Hematopoietic multipotent progenitor cell treated with erythropoietin and hydrocortisone succinate and interleukin-3 and kit ligand, for 4 days (in vitro differentiated cells): ENCODE results near the gene MED4.

Experiments used
- DNase-seq: peaks from one replicate; pipeline ENCODE4 v3.0.0-alpha.2; 2015

The MED4 gene, protein sequence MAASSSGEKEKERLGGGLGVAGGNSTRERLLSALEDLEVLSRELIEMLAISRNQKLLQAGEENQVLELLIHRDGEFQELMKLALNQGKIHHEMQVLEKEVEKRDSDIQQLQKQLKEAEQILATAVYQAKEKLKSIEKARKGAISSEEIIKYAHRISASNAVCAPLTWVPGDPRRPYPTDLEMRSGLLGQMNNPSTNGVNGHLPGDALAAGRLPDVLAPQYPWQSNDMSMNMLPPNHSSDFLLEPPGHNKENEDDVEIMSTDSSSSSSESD

DNA sequence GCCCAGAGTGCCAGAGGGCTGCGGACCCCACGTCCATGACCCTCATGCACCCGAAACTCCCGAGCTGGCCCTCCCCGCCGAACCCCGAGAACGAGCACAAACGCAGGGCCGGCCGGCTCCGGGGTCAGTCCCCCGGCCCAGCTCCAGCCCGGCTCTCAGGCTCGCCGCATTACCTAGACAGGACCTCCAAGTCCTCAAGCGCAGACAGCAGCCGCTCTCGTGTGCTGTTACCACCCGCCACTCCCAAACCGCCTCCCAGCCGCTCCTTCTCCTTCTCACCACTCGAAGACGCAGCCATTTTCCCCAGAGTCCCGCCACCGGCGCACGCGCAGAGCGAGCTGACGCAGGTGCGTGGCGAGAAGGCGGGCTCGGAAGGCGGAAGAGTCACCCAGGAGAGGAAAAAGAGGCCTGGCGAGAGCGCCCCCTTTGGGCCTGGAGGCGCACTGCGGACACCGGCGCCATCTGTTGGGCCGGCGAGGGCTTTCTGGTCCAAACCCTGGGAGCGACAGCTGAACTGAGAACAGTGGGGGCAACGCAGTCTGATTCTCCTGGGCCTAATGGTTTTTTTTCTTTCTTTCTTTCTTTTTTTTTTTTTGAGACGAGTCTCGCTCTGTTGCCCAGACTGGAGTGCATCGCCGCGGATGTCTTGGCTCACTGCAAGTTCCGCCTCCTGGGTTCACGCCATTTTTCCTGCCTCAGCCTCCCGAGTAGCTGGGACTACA is at the start of gene MED4:
Gene MED4, minus strand, starts transcription at position 324 of the 722 bp plus-strand sequence. Its CDS starts 26 bp downstream, at position 298.
- peak; percentile 98 for DNase-seq

DNA sequence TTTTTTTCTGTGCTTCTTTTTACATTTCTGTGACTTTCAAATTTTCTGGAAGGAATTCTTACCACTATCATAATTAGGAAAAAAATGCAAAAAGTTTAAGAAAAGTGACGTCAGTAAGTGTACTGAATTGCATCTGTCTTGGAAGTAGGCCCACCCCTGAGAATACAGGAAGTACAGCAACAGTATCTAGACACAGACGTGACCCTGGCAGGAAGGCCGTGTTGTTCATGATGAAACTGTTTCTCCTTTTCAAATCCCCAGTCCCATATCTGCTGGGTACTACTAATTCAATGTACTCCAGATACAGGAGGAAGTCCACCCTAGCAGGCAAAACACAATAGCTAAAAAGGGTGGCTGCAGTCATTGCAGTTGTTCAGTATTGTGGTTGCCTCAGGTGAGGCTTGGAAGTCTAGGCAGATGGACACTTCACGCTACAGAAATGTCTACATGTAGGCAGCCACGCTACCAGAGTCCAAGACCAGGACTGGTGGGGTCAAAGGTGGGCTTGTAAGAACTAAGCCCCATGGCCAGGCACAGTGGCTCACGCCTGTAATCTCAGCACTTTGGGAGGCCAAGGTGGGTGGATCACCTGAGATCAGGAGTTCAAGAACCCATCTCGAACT is 49.6 kb upstream of the MED4 start:
- peak; percentile 82 for DNase-seq

DNA sequence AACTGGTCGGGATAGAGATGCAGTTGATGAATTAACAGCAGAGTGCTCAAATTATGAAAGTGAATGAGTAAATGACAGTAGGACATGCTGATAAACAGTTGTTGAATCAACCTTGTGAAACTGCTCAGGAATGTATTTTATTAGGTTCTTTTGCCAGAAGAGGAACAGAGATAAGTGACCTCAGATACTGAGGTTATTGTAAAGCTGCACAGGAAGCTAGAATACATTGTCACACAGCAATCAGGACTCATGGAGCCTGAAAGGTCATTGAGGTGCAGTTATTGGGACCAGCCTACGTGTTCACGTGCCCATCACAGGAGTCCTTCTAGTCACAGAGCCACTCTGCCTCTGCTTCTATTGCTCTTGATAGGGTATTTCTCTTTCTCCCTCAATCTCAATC is 47.5 kb upstream of the MED4 start:
- peak; percentile 57 for DNase-seq

DNA sequence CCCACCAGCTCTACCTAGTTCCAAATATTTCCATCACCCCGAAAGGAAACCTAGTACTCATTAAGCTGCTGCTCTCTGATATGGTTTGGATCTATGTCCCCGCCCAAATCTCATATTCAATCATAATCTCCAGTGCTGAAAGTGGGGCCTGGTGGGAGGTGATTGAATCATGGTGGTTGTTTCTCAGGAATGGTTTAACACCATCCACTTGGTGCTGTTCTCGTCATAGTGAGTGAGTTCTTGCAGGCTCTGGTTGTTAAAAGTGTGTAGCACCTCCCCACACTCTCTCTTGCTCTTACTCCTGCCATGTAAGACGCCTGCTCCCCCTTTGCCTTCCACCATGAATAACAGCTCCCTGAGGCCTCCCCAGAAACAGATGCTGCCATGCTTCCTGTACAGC is 43.4 kb upstream of the MED4 start:
- peak; percentile 36 for DNase-seq

DNA sequence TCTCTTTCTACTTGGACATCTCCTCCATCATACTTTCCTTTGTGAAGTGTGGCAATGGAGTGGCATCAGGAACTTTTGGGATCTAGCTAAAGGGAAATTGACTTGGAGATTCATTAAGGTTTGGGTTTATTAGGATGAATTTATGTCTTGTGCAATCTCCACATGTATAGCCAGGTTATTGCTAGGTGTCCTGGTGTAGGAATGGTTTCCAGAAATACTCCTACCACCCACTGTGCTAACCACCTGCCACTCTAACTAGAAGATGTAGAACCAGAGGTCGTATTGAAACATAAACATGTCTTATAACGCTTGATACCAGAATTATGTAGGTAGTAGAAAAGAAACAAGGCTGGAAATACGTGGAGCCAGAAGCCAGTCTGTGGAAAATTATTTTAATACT is 38.1 kb upstream of the MED4 start:
- DNase-seq, result no peak

DNA sequence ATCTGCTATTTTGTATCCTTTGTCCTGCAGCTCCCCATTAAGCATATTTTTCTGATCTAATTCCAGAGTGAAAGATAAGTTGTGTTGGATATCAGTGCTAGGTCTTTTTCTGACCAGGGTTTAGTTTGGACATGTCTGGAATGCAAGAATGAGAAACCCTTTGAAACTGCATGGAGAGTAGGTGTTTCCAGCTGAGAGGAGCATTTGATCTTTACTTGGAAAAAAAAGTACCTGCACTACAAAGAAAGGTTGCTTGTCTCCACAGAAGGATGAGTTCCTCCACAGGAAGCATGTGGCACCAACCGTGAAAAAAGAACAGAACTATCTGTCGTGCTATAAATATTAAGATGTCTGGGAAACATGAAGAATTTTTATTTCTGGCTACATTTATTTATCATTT is 36.6 kb upstream of the MED4 start:
- no peak for DNase-seq

DNA sequence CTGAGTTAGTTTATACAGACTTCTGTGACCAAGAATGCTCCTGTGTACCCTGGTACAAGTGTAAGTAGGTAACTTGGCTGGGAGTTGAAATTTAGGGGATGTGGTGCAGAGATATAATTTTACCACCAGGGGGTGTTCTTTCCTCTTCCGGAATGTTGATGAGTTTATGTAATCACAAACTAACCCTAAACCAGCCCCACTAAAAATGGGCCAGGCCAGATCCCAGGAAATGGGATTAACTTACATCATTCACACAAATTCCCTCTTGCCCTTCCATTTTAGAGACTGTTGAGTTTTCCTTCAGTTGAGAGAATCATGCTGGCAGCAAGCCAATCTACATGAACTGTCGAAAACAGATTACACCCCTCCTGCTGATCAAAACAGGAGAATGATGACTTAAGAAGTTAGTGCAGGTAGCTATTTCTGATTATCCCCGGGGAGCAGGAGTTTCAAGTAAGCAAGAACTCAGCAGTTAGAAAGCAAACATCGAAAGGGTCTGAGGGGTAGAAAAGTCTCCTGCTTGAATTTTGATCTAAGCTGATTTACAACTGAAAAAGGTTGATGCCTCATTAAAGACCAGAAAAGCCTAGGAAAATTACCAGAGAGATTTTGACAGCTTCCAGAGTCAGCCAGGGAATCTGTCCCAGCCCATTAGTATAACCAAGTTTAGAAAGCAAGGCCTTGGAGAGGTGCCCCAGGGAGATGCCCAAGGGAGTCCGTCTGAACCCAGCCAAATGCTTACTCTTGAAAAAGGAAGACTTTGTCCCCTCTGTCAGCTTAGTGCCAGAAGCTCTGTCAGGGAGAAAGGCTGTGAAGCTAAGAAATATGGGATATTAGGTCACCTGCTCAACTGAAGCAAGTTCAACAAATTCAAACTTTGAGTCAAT is 32.3 kb upstream of the MED4 start:
- DNase-seq, result peak; percentile 89

DNA sequence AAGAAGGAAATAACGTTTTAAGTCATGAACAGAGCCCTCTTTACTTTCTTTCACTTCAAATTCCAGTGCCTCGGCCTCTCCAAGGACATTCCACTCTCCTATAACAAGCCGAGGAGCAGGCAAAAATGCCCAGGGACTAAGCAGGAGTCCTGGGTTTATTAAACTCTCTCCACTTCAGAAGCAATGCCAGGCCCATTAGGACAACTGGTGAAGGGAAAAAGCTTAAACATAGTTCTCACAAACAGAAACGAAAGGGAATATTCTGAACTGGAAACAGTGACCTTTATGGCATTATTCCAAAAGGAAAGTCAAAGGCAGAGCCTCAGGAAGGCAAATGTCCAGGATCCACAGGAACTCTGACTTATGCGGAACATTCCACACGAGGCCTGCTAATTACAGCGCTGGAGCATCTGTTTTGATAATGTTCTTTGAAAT is 30.9 kb upstream of the MED4 start:
- DNase-seq, result no peak

DNA sequence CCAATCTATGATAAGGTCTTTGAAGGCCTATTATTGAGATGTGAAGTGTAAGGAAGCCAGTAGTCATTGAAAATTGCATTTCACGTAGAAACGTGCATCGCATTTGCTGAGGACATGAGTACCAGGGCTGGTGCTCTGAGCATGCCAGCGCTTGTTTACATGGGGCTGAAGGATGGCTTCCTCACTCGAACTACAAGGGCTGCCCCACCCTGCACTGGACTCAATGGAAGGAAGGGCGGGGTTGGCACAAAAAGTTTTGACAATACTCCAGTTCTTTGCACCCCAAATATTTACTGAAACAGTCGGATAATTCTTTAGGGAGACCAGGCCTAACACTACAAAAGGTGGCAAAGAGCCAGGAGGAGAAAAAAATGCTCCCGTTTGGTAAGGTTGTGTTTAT is 28.9 kb upstream of the MED4 start:
- no peak for DNase-seq

DNA sequence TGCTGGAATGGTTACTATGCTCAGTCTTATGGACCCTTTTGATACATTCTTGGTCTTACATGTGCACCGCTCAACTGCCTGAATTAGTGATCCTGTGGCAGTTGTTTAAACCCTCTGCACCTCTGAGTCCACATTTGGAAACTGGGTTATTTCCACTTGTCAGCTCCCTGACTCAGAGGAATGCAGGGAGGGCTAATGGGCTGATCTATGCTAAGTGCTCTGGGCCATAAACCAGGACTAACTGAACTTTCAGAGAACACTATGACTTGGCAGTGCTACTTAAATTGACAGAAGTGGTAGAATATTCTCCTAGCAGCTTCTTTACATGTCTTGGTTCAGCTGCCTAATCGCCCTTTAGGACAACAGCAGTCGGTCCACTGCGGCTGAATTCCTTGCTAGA is 26.8 kb upstream of the MED4 start:
- no peak for DNase-seq

DNA sequence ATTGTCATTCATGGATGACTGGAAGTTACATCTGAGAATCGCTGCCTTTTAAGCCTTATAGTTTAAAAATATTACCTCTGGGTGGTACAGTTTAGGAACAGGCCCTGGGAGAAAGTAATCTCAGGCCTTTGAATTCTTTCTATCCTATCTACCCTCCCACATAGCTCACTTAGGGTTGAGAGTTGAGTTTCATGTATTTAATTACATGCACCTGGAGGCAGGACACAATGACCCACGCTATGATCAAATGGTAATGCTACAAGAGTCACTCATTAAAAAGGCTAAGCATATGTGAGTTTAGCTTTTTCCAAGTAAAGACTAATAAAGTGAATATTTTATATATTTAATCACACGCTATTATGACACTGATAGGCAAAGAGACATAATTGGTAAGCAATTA is 25.3 kb upstream of the MED4 start:
- DNase-seq, result no peak

DNA sequence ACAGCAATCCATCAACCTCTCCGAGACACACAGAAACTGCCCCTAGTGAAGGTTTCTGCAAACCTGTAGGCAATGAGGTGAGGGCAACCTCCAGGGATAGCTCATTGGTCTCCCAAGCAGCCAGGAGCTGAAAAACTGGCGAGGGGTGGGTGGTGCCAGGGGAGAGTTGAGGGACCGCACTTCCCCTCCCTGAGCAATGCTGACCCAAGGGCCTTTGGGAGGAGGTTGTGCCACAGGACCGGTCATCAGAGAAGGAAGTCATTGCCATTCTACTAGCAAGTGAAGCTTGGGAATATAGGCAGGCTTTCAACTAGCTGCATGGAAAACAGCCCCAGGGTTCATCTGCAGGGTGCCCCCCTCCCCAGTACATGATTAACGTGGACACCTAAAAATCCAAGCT is 23.1 kb upstream of the MED4 start:
- DNase-seq, result no peak

DNA sequence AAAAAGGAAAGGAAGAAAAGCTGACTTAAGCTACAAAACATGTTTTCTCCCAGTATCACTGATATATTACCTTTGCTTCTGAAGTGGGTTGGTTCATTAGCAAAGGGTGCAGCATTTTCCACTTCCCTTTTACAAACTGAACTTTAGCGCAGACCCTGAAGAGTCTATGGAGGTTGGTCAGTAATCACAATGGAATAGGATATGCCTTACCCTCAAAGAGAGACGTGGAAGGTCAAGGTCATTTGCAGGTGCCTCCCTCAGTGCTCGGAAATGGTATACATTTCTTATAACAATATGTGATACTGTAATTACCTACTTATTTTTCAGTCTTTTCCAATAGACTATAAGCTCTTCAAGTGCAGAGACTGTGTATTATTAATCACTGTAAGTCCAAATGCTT is 21.9 kb upstream of the MED4 start:
- DNase-seq, result no peak

DNA sequence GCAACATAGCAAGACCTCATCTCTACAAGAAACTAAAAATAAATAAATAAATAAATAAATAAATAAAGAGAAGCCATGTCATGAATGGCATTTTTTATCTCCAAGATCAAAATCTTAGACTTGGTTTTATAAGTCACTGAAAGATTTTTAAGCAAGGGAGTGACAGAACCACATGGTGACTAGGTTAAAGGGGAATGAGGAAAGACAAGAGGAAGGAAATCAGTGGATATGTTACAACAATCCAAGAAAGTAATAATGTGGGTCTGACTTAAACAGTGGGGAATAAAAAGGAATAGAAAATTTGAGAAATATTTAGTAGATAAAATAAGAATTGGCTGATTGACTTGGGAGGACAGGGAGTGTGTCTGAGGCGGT is 18.8 kb upstream of the MED4 start:
- DNase-seq, result no peak

DNA sequence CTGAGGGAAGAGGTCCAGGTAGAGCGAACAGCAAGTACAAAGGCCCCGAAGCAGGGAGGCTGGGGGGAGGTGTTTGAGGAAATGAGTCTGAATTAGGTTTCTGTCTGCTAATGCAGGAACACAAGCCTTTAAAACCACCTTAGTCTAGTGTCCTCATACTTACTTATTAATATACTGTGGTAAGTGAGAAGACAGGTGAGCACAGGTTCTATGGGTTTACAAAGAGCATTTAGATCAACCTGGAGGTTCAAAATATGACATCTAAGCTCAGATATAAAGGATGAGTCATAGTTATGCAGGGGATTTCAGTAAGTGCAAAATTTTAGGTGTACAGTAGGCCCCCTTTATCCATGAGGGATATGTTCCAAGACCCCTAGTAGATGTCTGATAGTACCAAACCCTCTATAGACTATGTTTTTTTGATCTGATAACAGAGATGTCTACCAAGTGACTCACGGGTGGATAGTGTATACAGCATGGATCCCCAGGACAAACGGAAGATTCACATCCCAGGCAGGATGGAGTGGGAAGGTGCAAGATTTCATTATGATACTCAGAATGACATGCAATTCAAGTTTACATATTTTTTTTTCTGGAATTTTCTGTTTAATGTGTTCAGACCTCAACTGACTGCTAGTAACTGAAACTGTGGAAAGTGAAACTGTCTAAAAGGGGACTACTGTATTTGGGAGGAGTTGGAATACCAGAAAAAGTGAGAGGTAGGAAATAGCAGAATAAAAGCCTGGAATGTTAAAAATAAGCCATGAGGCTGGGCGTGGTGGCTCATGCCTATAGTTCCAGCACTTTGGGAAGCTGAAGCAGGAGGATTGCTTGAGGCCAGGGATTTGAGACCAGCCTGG is 18.2 kb upstream of the MED4 start:
- DNase-seq, result no peak

DNA sequence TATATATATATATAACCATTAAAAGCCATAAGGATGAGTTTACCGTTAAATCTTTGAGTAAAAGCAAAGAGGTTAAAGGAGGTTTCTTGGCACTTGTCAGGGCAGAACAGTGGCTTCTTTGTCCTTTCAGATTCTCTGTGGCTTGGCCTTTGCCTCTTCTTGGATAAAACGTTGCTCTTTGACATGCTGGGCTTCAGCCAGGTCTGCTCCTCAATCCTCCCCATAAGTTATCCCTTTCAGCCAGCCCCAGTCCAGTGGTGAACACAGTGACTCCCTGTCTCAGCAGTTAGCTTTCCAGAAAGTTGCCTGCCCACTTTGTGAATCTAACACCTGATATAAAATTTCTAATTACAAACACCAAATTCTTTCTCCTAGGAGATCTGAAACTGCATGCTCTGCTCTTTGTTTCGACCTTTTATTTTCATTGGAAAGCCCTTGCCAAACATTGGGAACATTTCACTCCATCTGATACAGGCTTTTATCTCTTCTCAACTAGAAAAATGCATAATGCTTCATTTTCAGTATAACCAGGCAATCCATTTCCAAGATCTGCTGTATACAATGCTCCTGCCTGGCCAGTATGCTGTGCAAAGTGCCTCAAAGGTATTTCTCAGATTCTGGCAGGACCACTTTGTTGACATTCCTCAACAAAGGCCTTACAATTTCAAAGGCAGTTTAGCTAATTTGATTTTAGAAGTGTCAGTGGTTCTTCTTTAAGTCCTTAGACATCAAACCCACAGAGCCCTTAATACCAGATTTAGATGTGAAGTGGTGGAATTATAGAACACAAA is 16.2 kb upstream of the MED4 start:
- no peak for DNase-seq

DNA sequence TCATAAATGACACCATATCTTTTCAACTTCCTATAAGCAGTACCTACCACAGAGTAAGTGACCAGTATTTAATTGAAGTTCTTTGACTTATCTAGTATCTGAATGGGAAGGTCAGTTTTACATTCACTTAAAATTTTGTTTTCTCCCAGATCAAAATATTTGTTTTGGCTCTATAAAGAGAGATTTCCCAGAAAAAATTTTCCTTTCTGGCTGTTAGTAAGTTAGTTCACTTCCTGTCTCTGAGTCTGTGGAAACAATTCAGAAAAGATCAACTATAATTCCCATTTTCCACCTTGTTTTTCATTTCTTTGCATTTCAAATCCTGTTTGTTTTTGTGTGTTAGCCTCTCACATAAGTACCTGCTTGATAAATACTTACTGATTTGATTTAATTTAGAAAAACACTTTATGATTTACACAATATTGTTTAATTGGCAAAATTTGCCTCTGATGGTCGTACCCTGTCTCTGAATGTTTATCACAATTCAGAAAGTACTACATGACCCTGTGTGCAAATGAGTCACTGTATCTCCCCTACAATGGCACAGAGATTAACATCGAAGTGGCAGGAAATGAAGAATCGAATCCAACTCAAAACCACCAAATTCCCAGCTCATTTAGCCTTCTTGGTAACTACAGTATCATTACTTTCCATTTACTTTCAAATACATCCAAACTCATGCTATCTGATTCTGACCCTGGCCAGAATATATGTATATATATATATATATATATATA is 15.4 kb upstream of the MED4 start:
- DNase-seq, result no peak

DNA sequence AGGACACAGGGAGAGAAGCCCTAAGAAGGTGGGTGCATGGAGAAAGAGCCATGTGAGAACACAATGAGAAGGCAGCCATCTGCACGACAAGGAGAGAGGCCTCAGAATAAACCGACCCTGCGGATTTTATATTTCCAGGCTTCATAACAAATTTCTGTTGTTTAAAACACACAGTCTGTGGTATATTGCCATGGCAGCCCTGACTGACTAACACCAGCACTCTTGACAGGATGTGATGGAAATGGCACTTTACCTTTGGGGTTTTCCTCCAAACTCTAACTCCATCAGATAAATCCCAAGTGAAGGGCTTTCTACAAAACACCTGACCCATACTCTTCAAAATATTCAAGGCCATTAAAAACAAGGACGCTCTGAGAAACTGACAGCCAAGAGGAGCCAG is 13.2 kb upstream of the MED4 start:
- DNase-seq, result no peak

DNA sequence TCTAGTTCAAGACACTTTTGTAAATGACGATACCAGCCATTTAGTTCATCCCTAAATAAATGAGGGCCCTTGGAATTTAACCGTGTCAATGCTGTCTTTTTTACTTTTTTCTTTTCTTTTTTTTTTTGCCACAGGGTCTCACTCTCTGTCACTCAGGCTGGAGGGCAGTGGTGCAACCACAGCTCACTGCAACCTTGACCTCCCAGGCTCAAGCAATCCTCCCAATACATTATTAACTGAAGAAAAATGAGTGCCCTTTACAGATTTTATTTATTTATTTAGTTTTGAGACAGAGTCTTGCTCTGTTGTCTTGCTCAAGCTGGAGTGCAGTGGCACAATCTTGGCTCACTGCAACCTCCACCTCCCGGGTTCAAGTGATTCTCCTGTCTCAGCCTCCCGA is 2.9 kb upstream of the MED4 start:
- no peak for DNase-seq

DNA sequence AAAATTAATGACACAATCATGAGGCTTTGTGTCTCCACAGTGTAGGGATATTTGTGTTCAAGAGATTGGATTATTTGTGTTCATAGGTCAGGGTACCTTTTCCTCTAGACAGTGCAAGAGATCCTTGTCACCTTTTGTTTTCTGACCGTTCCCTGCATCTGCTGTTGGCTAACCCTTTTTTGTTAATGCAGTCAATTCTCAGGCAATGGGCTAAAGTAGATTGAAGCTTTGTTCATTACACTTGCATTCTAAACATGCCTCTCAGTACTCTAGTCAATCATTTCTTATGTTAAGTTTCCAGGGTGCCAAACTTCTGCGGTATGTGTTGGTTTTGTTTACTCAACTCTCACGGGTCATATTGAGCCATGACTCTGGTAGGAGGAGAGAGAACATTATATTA is 1.8 kb upstream of the MED4 start:
- DNase-seq, result no peak

DNA sequence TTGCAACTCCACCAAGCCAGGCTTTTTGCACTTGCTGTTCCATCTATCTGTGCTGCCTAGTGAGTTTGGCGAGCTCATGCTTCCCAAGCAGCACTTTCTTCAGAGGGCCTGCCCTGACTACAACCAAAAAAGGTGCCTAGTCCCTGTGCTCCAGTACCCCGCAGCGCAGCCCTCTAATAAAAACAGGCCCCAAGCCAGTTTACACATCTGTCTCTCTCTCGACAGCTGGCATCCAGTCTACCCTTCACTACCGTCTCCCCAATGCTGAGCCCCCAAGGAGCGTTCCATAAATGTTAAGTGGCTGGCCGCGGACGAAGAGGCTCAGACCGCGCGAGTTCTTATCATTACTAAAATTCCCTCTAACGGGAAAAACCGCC is 512 bp downstream of the MED4 start:
- peak; percentile 33 for DNase-seq
